Activated naive CD8-positive, alpha-beta T cell treated with anti-CD3 and anti-CD28 coated beads, Interleukin-2, amount 50 U/mL, for 16 hours (primary cell): ENCODE measurements around the gene SMPD2.

Experiments used
- DNase-seq: peaks from one replicate; pipeline ENCODE4 v3.0.0-alpha.2; 2020; ENCODE audit warnings: low read depth, low spot score

Gene SMPD2

DNA sequence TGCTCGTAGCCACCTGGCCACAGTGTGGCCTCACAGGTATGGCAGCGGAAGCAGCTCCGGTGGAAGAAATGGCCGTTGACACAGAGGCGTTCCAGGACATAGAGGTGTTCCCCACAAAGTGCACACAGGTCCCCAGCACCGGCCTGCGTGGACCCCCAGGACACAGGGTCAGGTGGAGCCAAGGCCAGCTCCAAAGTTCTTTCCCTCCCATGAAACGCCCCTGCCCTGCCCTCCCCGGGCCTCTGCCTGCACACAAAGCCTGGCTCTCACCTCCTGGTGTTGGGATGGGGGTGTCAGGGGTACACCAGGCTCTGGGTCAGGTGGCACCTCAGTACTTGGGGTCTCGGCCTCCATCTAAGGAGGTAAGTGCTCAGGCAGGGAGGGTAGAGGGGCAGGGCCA lies 6.6 kb downstream of the SMPD2 start:
- DNase-seq, result no peak

DNA sequence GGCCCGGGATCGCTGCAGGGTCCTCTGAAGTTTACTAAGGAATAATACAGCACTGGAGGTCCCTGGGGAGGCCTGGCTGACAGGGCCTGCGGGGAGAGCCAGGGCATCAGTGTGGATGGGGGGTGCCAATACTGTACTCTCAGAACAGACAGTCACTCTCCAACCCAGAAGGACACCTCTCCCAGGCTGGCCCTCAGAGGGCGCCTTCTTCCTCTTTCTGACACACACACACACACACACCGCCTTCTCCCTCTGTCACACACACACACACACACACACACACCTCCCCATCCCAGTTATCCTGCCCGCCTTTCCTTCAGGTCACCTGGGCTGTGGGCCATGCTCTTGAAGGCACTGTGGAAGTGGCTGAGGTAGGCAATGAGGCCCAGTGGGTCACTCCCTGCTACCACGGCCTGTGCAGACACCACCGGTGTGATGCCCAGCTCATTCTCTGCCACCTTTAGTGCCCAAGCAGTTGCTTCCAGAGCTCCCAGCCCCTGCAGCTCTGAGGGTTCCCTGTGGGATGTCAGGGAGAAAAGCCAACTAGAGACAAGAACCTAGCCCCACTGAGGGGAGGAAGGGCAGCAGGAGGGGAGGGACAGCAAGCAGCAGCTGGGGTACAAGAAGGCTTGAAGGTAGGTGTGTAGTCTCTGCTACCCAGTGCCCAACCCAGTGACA lies 7.5 kb downstream of the SMPD2 start:
- DNase-seq, result no peak

DNA sequence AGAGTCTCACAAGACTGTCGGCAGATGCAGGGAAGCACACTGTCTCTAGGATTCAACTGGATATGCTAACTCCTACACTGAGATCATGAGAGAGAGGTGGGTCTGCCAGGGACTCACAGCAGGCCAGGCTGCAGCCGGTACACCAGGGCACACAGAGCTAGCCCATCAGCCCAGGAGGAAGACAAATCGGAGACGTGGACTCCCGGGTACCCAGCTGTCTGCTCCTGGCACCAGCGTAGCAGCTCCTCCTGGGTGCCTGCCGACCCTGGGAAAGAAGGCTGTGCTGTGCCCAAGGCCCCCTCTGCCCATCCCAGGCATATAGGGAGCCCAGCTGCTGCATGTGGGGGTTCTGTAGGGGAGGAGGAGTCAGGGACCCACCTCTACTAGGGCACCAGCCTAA lies 8.1 kb downstream of the SMPD2 start:
- DNase-seq, result no peak

GRCh38 chr6:109449064-109449794 lies 8.7 kb downstream of the SMPD2 start:
- no peak for DNase-seq

- no peak for DNase-seq
Observed at GRCh38 chr6:109449795-109450673, 9.5 kb downstream of the SMPD2 start.

DNA sequence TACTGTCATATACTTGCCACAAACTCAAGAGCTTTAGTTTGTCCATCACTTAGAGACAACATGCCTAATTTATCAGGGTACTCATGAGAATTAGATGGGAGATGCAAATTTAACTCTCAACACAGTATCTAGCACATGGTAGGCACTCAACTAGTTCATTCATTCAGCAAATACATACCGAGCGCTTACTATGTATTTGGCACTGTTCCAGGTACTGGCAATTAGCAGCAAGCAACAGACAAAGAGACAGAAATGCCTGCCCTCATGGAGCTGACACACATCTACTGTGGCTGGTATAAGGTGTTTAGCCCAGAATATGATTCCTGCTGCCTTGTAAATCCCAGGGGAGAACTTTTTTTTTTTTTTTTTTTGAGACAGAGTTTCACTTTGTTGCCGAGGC lies 10.3 kb downstream of the SMPD2 start:
- no peak for DNase-seq

GRCh38 chr6:109451376-109451775 lies 10.9 kb downstream of the SMPD2 start:
- DNase-seq, result no peak

- DNase-seq, result no peak
Observed at GRCh38 chr6:109452181-109452580, 11.7 kb downstream of the SMPD2 start.

DNA sequence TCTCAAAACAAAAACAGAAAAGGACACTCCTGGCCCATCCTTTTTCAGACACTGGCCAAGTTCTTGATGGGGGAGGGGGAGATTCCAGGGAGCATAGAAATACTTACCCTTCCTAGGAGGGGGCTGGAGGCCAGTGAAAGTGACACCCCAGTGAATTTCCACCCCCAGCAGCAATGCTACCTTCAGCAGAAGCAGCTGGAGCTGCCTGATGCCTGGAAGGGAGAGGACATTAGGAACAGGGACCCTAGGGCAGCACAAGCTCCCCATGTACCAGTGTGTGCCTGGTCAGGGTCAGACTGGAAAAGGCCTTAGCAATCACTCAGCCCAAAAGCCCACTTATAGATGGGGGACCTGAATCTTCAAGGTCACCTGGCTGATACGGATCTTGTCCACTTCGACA lies 12.6 kb downstream of the SMPD2 start:
- no peak for DNase-seq

GRCh38 chr6:109453594-109454495 lies 13.3 kb downstream of the SMPD2 start:
- DNase-seq, result no peak

DNA sequence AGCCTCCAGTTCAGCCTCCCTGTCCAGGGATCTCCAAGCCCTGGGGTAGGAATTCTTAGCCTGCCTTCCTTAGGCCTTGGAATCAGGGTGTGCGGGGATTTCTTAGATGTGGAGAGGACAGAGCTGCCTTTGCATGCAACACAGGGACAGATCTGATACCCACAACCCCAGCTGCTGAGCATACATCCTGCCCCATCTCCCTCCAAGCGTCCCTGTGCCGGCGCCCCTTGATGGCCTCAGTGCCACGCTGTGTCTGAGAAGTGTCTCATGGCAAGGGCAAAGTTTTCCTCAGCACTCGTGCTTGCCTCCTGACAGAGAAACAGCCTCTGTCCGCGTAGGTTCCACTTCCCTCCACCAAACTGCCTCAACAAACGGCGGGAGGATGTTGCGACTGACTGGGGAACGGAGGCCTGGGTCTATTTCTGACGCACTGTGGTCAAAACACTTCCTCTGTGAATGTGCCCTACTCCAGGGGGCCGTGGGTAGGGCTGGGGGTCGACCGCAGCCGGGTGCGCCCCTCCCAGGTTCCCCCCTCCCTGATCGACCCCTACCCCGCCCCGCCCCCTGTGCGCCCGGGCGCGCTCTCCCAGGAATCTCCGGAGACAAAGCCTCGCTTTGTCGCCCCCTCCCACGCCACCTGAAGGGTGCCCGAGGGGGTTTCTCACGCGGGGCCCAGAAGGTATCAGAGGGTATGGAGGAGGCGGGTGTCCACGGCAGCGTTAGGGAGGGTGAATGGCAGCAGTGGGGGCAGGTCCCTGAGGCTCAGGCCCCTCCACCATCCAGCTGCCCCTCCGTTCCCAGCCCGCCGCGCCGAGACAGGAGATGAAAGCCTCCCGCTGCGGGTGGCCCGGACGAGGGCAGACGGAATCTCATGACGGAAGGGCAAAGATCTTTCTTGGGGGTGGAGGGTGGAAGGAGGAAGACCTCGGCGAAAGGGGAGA lies 14.2 kb downstream of the SMPD2 start:
- DNase-seq, result no peak

- no peak for DNase-seq
Observed at GRCh38 chr6:109455437-109456110, 15.1 kb downstream of the SMPD2 start, which contains the start of gene MICAL1. Gene MICAL1, minus strand, starts transcription at chr6:109455772. Its CDS starts 1,576 bp downstream, at chr6:109454196.

GRCh38 chr6:109456111-109456583 lies 15.6 kb downstream of the SMPD2 start:
- DNase-seq, result no peak

DNA sequence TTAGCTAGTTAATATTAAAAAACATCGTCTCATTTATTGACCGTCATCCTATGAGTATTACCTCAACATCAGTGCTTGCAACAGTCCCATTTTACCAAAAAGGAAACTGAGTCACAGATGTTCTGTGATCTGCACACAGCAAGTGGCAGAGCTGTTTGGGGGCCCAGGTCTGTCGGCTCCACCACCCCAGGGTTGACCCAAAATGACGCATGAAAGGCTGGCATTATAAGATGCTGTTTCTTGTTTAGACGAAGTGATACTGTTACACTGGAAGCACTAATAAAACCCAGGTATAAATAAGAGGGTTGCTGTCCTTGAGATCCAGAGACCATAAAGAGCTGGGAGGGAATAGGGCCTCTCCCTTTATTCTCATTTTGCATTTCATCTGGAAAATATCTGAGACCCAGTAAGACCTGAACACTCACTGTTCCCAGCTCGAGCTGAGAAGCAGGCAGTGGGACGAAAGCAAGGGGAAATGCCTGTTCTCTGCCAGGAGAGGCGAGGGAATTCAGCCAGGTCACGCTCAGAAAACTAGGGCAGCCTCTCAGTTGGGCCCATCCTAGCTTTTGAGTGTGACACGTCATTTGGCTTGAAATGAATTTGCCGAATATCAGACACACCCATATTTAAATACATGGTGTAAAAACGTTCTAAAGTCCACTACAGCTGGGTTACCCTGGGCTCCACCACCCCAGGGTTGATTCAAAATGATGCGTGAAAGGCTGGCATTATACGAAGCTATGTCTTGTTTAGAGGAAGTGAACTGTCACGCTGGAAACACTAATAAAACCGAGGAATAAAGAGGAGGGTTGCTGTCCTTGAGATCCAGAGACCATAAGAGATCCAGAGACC lies 16.4 kb downstream of the SMPD2 start:
- no peak for DNase-seq

DNA sequence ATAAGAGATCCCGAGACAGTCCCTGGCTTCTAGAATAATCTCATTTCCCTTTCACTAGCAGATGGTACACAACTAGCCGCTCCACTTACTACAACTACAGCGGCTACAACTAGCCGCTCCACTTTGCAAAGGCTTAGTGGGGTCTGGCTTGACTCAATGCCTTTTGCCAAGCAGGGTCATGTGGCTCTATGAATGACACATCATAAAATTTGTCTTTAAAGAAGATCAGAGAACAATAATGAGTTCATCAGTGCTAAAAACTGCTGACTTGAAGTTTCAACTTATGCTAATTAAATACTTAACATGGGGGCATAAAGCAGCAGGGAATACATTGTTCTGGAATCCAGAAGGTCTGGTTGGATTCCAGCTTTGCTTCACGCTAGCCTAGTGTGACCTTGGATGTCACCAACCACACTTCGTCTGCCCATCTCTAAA lies 17.1 kb downstream of the SMPD2 start:
- no peak for DNase-seq

GRCh38 chr6:109458774-109459531 lies 18.4 kb downstream of the SMPD2 start:
- DNase-seq, result no peak

GRCh38 chr6:109460161-109460829 lies 19.8 kb downstream of the SMPD2 start:
- DNase-seq, result no peak
